ENCODE results near the gene CPSF4L. TPM values are rescaled to one million over a fixed set of nuclear protein-coding genes. Genes with fewer than 3 reads are reported as not detected.
A peak's percentile ranks its signal among the peaks of the same experiment; 100 is the strongest.

The CPSF4L gene
- total RNA-seq, 1 donor from 2014 or later = not detected

DNA sequence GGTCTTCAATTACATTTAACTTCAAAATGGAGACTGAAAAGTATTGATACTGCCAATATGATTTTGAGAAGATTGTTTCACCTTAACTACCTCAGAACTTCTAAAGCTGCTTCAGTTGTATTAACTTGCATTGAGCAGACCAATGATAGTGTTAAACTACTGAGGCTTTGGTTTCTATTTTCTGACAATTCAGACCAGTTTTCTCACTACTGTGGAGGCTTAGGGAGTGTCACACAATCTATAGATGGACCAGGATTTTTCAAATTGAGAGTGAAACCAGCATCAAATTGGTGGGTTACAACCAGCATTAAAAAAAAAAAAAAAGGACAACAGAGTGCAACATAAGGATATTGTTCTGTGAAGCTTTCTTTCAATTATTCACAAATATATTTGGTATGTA lies 47.7 kb downstream of the CPSF4L start:
- no peak for DNase-seq (ENCODE audit: low read depth)
- TF ChIP-seq, protein P1, sequence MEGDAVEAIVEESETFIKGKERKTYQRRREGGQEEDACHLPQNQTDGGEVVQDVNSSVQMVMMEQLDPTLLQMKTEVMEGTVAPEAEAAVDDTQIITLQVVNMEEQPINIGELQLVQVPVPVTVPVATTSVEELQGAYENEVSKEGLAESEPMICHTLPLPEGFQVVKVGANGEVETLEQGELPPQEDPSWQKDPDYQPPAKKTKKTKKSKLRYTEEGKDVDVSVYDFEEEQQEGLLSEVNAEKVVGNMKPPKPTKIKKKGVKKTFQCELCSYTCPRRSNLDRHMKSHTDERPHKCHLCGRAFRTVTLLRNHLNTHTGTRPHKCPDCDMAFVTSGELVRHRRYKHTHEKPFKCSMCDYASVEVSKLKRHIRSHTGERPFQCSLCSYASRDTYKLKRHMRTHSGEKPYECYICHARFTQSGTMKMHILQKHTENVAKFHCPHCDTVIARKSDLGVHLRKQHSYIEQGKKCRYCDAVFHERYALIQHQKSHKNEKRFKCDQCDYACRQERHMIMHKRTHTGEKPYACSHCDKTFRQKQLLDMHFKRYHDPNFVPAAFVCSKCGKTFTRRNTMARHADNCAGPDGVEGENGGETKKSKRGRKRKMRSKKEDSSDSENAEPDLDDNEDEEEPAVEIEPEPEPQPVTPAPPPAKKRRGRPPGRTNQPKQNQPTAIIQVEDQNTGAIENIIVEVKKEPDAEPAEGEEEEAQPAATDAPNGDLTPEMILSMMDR (conservative IDR thresholded peaks at IDR 0.05; ENCODE audit: low read depth, low read length) = no peak
- no peak overlapping the region for H3K4me3 ChIP-seq (ENCODE audit: low read depth, low read length)

DNA sequence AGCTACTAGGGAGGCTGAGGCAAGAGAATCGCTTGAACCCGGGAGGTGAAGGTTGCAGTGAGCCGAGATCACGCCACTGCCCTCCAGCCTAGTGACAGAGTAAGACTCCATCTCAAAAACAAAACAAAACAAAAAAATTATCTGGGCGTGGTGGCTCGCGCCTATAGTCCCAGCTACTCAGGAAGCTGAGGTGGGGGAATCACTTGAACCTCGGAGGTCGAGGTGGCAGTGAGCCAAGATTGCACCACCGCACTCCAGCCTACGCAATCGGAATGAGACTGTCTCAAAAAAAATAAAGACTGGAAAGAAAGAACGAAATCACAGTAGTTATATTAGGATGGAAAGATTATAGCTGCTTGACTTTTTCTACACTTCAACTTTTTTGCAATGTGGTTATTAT lies 49.9 kb downstream of the CPSF4L start:
- no peak for DNase-seq (ENCODE audit: low read depth)
- no peak overlapping the region for H3K4me3 ChIP-seq (ENCODE audit: low read depth, low read length)
- TF ChIP-seq, protein P1 (conservative IDR thresholded peaks at IDR 0.05; ENCODE audit: low read depth, low read length) = no peak

DNA sequence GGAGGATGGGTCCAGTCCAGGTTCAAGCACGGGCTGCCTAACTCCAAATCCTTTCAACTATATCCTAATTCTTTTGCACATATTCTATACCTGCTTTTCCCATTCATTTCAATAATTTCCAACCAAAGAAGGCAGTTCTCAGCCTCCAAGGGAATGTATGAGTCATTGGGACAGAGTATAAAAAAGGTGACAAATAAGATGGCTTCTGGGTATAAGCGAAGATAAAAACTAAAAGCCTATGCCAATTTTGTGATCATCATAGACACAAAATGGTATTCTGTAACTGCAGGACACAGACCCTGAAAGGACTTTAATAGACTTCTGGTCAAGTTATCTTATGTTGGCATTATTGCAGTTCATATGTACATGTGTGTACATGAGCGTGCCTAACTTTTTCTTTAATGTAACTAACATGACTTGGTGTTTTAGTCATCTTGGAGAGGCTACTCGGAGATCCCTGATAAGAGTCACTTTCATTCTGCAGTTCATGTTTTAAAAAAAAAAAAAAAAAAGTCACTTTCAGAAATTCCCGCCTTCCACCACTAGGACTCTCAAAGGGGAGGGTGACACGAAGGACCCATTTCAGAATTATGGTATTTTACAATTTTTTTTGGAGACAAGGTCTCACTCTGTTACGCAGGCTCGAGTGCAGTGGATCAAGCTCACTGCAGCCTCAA lies 51.5 kb downstream of the CPSF4L start:
- H3K4me3 ChIP-seq (ENCODE audit: low read depth, low read length) = no peak overlapping the region
- TF ChIP-seq, protein P1 (conservative IDR thresholded peaks at IDR 0.05; ENCODE audit: low read depth, low read length) = peak; percentile 34
- no peak for DNase-seq (ENCODE audit: low read depth)

DNA sequence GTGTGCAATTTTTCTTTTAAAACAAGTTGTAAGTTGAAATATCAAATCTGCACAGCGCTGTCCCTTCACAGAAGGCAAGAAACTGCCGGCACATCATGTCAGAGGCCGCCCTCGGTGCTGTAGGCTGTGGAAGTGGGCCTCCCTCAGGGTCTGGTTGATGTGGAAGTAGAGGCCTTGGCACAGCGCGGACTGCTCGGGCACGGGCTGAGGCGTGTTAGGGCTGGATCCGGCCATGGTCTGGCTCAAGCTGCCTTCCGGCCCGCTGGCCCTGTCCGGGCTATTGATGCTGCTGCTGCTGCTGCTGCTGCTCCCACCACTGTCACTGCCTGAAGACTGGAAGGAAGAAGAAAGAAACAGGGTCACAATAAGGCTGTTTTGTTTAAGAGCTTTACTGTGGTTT lies 52.2 kb downstream of the CPSF4L start:
- no peak overlapping the region for H3K4me3 ChIP-seq (ENCODE audit: low read depth, low read length)

DNA sequence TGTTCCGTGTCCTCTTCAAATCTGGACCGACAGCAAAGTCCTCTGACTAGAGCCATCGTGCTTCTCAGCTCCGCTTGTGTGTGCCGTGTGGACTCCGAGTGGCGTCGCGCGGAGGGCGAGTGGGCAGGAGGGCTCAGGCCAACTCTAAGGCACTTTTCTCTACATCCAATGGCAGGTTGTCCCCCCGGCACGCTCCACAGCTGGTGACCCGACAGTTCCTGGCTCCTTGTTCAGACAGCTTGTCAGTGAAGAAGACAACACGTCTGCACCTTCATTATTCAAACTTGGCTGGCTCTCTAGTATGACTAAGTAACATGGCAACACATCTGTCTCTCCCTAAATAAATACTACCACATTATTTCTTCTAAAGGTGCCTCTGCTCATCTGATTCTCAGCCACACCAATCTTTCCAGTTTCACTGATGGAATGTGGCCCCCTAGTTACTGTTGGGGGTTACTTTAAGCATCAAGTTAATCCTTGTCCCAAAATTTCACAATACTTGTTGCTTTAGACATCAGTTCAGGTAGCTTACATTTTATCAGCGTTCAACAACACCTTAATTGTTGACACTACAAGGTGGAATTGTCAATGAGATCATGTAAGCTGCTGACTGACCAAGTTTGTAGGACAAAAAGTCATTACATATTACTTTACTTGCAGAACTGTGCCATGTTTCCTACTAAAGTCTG lies 53.4 kb downstream of the CPSF4L start:
- no peak for DNase-seq (ENCODE audit: low read depth)
- no peak overlapping the region for H3K4me3 ChIP-seq (ENCODE audit: low read depth, low read length)
- TF ChIP-seq, protein P1 (conservative IDR thresholded peaks at IDR 0.05; ENCODE audit: low read depth, low read length) = no peak

More for the DNA sequence above, 52.2 kb downstream of the CPSF4L start:
- TF ChIP-seq, protein P1 (conservative IDR thresholded peaks at IDR 0.05; ENCODE audit: low read depth, low read length) = no peak
- DNase-seq (ENCODE audit: low read depth) = no peak

DNA sequence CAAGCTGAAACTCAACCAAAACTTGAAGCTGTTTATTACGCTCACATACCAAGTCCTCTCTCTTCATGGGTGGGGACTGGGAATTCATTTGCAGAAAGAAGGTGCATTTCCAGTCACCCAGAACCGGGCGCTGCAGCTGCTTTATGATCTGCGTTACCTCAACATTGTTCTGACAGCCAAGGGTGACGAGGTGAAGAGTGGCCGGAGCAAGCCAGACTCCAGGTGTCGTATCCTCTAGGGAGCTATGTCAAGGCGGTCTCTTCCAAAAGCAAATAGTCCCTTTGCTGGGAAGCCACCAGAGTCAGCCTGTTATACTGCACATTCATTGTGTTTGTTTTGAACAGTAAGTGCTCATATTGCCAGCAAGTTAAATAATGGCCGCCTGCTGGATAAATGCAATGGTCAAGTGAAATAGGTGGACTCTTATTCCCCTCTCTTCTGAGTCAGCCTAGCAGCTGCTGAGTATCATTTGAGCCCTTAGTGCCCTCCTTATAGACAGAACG lies 56.2 kb downstream of the CPSF4L start:
- TF ChIP-seq, protein P1 (conservative IDR thresholded peaks at IDR 0.05; ENCODE audit: low read depth, low read length) = no peak
- H3K4me3 ChIP-seq (ENCODE audit: low read depth, low read length) = no peak overlapping the region

More for the DNA sequence above, 56.2 kb downstream of the CPSF4L start:
- DNase-seq (ENCODE audit: low read depth) = no peak

All from epithelial cell of proximal tubule (primary cell).